Dermis blood vessel endothelial cell (primary cell): ENCODE results near the gene GJB4. TPM values are rescaled to one million over a fixed set of nuclear protein-coding genes. Genes with fewer than 3 reads are reported as not detected.

Experiments
- DNase-seq: peaks from one replicate; pipeline ENCODE4 v3.0.0; 2010
- total RNA-seq: library from RNA; depleted of rRNA; stranded (reverse); fragments of >200 nt; gene quantifications from 2 replicates; pipeline ENCODE4 v1.2.3, GENCODE V29; 2014

GJB4 gene
- total RNA-seq, 1 donor from 2014 or later, result not detected

GRCh38 chr1:34778381-34778780, 18.8 kb downstream of the GJB4 start:
- no peak for DNase-seq

- no peak for DNase-seq
Measured at GRCh38 chr1:34779005-34779404, 19.5 kb downstream of the GJB4 start.

GRCh38 chr1:34779526-34779925, 20.0 kb downstream of the GJB4 start:
- no peak for DNase-seq

GRCh38 chr1:34779962-34780361, 20.4 kb downstream of the GJB4 start:
- no peak for DNase-seq

GRCh38 chr1:34780528-34780927, 21.0 kb downstream of the GJB4 start:
- DNase-seq, result no peak

- no peak for DNase-seq
Measured at GRCh38 chr1:34781071-34781843, 21.7 kb downstream of the GJB4 start, which contains the start of gene GJB3. Gene GJB3, plus strand, starts transcription at chr1:34781214. Its CDS starts 3,549 bp downstream, at chr1:34784763.

GRCh38 chr1:34781844-34782391, 22.4 kb downstream of the GJB4 start:
- no peak for DNase-seq

- no peak for DNase-seq
Measured at GRCh38 chr1:34784751-34785221, 25.2 kb downstream of the GJB4 start.

- no peak for DNase-seq
Measured at GRCh38 chr1:34785231-34785874, 25.8 kb downstream of the GJB4 start.

GRCh38 chr1:34785875-34786470, 26.4 kb downstream of the GJB4 start:
- DNase-seq, result no peak

- DNase-seq, result peak; percentile 90
Measured at GRCh38 chr1:34786521-34787325, 27.2 kb downstream of the GJB4 start.

- DNase-seq, result peak; percentile 64
Measured at GRCh38 chr1:34787461-34788420, 28.2 kb downstream of the GJB4 start.

- DNase-seq, result no peak
Measured at GRCh38 chr1:34790985-34791384, 31.4 kb downstream of the GJB4 start.

GRCh38 chr1:34792424-34792823, 32.9 kb downstream of the GJB4 start:
- DNase-seq, result no peak

GRCh38 chr1:34792868-34793727, 33.6 kb downstream of the GJB4 start, which contains the start of gene GJA4:
Gene GJA4, plus strand, starts transcription at chr1:34792999. Its CDS starts 1,215 bp downstream, at chr1:34794214.
- no peak for DNase-seq

- DNase-seq, result no peak
Measured at GRCh38 chr1:34794001-34794789, 34.7 kb downstream of the GJB4 start.

- DNase-seq, result no peak
Measured at GRCh38 chr1:34794790-34795180, 35.2 kb downstream of the GJB4 start.

GRCh38 chr1:34795916-34796315, 36.4 kb downstream of the GJB4 start:
- DNase-seq, result no peak

- no peak for DNase-seq
Measured at GRCh38 chr1:34796990-34797389, 37.5 kb downstream of the GJB4 start.
